GM19238 (cell line): ENCODE data around the gene PHOX2A.
"Not testable (repeated sequence)": the region's sequence is repeated elsewhere in the genome, so short reads cannot be mapped to it uniquely, and the experiment has no call there.

Experiments
- DNase-seq: peaks from one replicate; pipeline ENCODE4 v3.0.0; 2011; ENCODE audit warnings: low spot score; ENCODE audit not compliant: insufficient read length

The PHOX2A gene

DNA sequence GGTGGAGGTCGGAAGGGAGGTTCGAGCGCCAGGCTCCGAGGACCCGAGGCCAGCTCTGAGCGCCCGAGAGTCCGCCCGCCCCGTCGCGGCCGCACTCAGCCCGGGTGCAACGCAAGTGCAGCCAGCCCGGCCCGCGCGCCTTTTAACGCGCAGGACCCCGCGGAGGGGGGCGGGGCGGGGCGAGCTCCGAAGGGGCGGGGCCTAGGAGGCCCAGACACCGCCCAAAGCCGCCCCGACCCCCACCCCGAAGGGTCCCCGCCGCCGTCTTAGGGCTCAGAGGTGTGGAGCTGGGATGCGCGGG, at the start of gene PHOX2A:
PHOX2A (minus strand) TSS at position 117 of the 301 bp plus-strand sequence. CDS start 172 bp downstream, outside the sequence.
- no peak for DNase-seq

DNA sequence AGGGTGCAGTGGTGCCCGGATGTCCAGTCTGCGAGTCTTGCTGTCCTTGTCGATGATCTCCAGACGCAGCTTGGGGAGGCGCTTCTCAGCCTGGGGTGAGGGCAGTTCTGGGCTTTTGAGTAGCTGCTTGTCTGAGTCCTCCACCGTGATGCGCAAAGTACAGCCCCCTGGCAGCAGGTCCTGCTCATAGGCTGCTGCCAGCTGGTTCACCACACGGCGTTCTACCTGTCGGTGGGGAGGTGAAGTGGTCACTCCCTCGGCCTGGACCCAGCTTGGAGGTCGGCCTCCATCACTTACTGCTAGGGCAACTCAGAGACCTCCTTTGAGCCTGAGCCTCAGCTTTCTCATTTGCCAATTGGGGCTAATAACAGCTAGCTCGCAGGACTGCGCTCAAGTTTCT, 49.4 kb upstream of the PHOX2A start:
- no peak for DNase-seq

DNA sequence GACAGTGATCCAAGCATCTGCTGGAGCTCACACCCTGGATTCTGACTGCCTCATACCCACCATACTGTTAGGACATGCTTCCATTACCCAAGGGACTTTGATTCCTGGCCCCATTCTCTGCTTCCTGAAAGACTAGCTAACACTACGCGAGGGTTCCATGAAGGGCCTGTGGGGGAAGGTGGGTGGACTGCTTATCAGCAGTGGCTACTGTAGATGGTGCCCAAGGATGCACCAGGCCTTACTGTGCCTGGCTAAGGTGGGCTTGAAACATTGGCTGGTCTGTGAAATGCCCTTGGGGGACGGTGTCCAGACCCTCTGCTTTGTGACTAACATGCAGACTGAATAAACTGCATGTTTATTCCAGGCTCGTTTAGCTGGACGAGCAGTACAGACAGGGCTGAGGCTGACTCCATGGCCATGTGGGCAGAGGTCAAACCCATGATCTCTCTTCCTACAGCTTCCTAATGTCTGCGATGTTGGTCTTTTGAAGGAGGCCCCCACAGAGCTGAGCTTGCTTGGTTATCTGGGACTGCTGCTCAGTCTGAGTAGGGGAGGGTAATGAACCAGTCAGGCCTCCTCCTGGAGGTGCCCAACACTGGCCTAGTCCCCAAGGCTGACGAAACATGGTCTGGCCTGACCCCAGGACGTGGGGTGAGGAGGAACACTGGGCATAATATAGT, 48.3 kb upstream of the PHOX2A start:
- no peak for DNase-seq

DNA sequence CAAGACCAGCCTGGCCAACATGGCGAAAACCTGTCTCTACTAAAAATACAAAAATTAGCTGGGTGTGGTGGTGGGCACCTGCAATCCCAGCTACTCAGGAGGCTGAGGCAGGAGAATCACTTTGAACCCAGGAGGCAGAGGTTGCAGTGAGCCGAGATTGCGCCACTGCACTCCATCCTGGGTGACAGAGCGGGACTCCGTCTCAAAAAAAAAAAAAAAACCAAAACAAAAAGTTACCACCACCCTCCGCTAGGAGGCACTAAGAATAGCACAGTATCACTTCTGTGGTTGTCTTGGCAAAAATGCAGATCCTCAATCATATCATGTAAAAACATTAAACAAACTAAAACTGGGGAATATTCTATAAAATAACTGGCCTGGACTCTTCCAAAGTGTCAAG, 46.8 kb upstream of the PHOX2A start:
- DNase-seq, result peak; percentile 25

DNA sequence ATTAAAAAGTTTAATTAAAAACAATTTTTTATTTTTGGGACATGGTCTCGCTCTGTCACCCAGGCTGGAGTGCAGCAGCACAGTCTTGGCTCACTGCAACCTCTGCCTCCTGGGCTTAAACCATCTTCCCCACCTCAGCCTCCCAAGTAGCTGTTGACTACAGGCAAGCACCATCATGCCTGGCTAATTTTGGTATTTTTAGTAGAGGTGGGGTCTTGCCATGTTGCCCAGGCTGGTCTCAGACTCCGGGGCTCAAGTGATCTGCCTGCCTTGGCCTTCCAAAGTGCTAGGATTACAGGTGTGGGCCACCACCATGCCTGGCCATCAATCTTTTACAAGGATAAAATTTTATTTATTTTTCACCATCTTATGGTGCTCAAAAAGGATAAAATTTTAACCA, 43.3 kb upstream of the PHOX2A start:
- no peak for DNase-seq

DNA sequence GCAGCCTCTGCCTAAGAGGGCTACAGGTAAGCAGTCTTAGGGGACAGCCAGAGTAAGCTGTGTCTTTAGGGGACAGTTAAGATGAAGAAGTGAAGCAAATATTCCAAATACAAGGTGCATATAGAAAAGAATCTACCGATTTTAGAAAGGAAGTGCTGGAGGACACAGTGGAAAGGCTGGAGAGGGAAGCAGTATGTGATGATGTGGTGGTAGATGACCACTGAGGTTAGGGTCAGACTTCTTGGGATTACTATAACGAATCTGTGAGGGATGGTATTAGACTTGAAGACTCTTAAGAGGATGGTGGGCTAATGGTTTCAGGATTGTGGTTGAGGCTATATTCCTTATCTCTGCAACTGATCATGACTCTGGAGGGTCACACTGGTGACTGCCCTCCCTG, 40.0 kb upstream of the PHOX2A start:
- DNase-seq, result no peak

DNA sequence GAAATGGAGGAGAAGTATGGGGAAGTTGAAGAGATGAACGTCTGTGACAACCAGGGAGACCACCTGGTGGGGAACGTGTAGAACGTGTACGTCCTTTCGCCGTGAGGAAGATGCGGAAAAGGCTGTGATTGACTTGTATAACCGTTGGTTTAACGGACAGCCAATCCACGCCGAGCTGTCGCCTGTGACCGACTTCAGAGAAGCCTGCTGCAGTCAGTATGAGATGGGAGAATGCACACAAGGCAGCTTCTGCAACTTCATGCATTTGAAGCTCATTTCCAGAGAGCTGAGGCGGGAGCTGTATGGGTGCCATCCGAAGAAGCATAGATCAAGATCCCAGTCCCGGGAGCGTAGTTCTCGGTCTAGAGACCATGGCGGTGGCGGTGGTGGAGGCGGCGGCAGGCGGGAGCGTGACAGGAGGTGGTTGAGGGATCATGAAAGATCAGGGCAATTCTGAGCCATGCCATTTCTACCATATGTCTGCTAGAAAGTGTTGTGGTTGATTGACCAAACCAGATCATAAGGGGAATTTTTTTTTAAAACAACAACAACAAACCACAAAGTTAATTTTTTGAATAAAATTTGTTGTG, 36.8 kb upstream of the PHOX2A start:
- DNase-seq, result no peak

DNA sequence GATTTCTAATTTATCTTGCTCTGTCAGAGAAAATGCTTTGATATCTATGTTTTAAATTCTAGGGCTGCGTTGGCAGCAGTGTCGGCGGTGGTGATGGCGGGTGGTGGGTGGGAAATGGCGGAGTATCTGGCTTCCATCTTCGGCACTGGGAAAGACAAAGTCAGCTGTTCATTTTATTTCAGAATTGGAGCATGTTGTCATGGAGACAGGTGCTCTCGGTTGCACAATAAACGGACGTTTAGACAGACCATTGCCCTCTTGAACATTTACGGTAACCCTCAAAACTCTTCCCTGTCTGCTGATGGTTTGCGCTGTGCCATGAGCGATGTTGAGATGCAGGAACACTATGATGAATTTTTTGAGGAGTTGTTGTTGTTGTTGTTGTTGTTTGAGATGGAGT, 36.1 kb upstream of the PHOX2A start:
- no peak for DNase-seq

DNA sequence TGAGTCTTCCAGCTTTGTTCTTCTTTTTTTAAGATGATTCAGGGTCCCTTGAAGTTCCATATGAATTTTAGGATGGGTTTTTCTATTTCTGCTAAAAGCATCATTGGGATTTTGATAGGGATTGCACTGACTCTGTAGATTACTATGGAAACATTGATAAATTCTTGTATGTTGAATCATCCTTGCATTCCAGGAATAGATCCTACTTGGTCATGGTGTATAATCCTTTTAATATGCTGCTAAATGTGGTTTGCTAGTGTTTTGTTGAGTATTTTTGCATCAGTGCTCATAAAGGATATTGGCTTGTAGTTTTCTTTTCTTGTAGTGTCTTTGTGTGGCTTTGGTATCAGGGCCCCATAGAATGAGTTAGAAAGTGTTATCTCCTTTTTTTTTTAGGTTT, 34.9 kb upstream of the PHOX2A start:
- no peak for DNase-seq

DNA sequence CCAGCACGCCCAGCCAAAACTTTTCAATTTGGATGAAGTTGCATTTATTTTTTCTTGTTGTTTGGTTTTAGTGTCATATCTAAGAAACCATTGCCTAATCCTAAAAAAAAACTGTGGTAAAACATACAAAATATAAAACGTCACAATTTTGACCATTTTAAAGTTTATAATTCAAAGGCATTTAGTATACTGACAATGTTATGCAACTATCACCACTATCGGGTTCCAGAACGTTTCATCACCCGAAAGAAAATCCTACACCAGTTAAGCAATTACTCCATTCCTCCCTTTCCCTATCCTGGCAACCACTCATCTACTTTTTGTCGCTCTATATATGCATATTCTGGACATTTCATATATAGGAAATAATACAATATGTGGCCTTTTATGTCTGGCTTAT, 30.5 kb upstream of the PHOX2A start:
- no peak for DNase-seq

DNA sequence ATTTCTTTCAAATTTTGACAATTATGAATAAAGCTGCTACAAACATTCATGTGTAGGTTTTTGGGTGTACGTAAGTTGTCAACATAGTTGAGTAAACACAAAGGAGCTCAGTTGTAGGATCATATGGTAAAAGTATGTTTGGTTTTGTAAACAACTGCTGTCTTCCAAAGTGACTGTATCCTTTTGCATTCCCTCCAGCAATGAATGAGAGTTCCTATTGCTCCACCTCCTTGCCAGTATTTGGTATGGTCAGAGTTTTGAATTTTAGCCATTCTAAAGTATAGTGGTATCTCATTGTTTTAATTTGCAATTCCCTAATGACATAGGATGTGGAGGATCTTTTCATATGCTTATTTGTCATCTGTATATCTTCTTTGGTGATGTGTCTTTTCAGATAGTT, 28.0 kb upstream of the PHOX2A start:
- no peak for DNase-seq

DNA sequence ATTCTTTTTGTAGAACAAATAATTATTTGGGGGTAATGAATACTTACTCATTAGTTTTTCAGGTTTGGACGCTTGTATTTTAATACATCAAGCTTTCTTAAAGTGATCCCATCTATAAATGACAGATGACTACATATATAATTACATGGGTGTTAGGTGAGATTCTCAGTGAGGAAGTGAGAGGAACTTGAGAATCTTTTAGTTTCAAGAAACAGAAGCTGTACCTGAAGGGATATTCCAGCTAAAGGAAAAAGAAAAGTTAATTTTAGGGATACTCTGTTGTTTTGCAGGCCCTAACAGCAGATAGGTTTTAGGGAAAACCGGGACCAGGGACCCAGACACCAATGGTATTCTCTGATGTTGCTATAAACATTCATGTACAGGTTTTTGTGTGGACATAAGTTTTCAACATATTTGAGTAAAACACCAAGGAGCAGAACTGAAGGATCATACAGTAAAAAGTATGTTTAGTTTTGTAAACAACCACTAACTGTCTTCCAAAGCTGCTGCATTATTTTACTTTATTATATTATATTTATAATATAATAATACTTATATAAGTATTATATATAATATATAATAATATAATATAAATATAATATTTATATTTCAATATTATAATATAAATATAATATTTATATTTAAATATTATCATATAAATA, 24.1 kb upstream of the PHOX2A start:
- DNase-seq, result no peak

DNA sequence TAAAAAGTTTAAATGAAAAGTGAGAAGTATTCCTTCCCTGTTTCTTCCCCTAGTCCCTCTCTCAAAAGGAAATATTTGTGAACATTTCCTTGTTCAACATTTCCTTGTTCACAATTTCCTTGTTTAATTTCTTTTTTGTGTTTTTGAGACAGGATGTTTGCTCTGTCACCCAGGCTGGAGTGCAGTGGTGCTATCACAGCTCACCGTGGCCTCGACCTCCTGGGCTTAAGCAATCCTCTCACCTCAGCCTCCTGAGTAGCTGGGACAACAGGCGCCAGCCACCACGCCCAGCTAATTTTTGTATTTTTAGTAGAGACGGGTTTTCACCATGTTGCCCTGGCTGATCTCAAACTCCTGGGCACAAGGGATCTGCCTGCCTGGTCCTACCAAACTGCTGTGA, 23.0 kb upstream of the PHOX2A start:
- not testable (repeated sequence) for DNase-seq

DNA sequence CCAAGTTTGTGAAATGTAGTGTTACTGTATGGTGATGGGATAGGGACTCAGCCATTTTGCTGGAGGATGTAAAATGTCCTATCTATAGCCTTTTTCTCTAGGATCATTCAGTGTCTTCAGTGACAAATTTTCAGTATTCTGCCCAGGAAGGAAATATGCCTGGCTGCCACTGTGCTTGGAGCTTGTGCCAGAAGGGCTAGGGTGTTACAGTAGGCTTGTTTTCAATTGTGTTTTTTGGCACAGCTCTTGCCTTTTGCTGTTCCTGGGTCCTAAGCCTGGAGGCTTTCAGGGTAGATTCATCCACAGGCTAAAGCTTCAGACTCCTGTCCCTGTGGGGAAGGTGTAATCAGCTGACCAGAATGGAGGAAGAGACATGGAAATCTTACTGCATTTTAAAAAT, 22.0 kb upstream of the PHOX2A start:
- DNase-seq, result no peak

DNA sequence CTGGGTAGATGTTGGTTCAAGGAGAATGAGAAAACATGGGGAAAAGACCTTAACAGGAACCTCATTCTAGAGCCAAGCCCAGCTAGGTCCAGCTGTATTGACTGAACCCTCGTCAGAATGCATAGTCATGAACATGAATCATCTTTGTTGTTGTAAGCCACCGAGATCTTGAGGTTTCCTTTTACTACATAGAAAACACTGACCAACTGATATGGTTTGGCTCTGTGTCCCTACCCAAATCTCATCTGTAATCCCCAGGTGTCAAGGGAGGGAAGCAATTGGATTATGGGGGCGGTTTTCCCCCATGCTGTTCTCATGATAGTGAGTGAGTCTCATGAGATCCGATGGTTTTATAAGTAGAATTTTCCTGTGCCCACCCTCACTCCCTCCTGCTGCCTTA, 19.4 kb upstream of the PHOX2A start:
- no peak for DNase-seq

DNA sequence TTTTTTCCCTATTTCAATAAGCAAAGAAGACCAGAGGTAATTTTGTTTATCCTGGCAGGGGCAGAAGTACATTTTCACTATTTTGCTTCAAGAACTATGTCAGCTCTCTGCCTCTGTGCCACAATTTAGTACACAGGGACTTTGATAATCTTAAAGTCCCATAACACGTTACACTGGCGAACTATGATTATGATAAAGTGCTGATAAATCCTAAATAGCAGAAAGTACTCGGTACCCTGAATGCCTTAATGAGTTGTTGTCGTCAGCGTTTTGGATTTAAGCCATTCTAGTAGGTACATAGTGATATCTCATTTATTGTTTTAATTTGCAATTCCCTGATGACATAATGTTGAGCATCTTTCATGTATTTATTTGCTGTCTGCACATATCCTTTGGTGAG, 16.6 kb upstream of the PHOX2A start:
- no peak for DNase-seq

DNA sequence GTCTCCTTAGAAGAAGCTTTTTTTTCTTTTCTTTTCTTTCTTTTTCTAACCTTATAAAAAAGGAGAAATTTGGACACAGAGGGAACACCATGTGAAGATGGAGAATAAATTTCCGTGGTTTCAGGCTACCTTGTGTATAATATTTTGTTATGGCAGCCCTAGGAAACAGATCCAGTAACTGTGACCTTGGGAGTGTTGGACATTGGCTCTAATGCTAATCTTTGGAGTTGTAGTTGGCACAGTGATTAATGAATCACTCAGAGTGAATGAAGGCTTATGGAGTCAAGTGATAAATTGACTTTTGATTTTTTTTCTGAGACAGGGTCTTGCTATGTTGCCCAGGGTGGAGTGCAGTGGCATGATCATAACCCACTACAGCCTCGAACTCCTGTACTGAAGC, 15.5 kb upstream of the PHOX2A start:
- no peak for DNase-seq

DNA sequence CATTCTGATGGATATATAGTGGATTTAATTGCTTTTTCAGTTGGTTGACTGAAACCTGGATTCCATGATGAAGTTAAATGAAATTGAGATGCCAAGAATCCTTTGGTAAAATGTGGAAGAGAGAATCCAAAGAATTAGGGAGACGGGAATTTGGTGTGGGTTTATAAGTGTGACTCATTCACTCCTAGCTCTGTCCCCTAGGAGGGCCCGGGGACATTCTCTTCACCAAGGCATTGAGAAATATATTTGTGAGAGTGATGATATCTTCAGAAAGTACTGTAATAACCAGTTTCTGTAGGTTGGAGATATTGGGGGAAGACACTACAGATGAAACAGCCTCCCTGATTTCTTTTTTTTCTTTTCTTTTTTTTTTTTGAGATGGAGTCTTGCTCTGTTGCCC, 13.6 kb upstream of the PHOX2A start:
- no peak for DNase-seq

DNA sequence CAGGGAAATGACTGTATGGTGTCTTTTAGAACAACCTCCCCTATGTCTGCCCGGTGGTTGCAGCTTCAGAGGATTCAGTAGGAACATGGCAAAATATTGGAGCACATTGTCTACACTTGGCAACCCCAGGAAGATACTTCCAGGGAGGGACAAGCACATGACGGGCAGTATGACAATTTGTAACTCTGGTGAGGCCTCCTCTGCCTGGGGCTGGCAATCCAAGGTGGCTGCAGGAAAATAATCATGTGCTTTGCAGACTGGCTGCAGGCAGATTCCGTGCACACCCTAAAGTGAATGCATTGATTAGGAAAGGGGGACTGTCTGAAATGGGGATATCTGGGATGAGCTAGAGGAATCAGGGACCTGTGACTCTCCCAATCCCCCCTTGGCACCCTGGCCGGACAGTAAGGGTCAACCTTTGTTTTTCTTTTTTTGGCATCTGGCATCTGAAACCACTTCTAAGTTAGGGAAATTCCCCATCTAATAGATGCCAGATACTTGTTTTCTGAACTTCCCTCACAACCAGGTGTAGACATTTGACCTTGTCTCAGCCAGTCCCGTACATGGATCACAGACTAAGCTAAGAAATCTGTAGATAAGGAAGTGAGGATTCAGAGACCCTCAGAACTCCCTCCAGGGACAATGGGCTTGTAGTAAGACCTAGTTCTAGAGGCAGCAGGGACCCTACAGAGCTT, 10.5 kb upstream of the PHOX2A start:
- DNase-seq, result no peak

DNA sequence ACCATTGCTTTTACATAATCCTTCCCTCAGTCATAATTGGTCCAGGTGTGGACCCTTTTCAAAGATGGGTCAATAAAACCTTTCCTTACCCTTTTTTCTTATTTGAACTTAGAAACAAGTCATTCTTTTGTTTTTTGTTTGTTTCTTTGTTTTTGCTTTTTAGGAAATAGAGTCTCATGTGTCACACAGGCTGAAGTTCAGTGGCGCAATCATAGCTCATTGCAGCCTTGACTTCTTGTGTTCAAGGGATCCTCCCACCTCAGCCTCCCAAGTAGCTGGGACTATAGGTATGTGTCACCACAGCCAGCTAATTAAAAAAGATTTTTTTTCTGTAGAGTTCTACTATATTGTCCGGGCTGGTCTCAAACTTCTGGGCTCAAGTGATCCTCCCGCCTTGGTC, 9.4 kb upstream of the PHOX2A start:
- no peak for DNase-seq

DNA sequence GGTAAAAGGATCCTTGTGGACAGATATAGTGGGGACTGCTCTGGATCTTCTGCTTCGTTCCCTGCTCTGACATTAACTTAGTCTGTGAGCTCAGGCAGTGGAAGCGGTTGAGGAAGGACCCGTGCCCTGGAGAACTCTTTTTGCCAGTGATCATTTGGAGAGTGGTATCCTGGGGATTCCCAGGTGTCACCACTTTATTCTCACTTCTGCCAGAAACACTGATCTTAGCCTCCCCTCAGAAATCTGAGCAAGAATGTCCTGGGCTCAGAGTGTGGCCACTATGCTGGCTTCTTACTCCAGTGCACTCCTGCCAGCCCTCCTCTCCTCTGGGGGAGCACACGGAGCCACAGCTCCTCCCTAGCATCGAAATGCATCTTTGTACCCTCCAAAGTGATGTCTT, 7.6 kb upstream of the PHOX2A start:
- no peak for DNase-seq

DNA sequence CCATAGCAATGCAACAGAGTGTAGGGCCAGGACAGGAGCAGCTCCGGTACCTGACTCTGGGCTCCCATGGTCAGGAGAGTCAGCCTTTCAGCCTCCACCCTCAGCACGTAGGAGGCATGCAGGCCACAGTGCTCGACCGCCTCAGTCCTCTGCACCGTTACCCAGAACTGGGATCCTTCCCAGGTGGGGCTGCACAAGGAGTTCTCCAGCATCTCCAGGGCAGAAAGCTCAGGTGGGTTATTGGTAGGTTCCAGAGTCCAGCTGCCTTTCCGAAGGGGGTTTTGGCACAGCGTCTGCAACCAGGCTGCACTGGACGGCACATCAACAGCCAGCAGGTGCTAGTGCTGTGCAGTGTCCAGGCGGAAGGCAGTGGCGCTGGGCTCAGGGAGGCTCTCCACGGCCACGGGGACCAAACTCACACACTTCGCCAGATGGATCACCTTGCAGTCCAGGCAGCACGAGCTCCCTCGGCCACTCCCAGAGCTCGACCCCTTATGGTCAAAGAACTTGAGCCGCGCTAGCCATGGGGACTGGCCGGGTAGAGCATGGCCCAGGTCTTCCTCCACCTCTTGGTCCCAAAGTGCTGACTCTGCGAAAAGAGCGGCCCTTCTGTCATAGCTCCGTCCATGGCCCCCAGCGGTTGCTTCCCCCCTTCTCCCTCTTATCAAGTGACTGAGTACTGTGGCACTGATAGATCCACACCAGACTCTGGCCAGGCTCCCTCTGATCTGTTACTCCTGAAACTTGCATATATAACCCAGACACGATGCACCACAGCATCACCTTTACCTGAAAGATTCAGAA, 6.9 kb upstream of the PHOX2A start:
- no peak for DNase-seq
